Type B pancreatic cell (in vitro differentiated cells): Measurements from ENCODE around the gene VWA7. TPM values are rescaled to one million over a fixed set of nuclear protein-coding genes. Genes with fewer than 3 reads are reported as not detected.

Experiments used
- DNase-seq: peaks from one replicate; pipeline ENCODE4 v3.0.0; 2021; ENCODE audit warnings: mixed read lengths; ENCODE audit not compliant: unreplicated experiment; ENCODE audit errors: extremely low spot score
- H3K27ac Mint-ChIP-seq: 2 replicates; pipeline ENCODE4 v1.8.0; 2021; ENCODE audit warnings: mild to moderate bottlenecking, mixed read lengths
- H3K27me3 Mint-ChIP-seq: 2 replicates; pipeline ENCODE4 v1.8.0; 2021; ENCODE audit warnings: mixed read lengths
- H3K36me3 Mint-ChIP-seq: 2 replicates; pipeline ENCODE4 v1.8.0; 2021; ENCODE audit warnings: mixed read lengths
- H3K4me1 Mint-ChIP-seq: one replicate; pipeline ENCODE4 v1.8.0; 2021; ENCODE audit warnings: mixed read lengths; ENCODE audit not compliant: unreplicated experiment
- H3K4me3 Mint-ChIP-seq: 2 replicates; pipeline ENCODE4 v1.8.0; 2021; ENCODE audit warnings: mild to moderate bottlenecking, mixed read lengths
- H3K9me3 Mint-ChIP-seq: 2 replicates; pipeline ENCODE4 v1.8.0; 2021; ENCODE audit warnings: mixed read lengths
- CTCF ChIP-seq: fragments of 200-600 bp; sonication (generic); conservative IDR thresholded peaks from 2 replicates; pipeline ENCODE4 v1.5.0; 2021; ENCODE audit warnings: antibody characterized with exemption, mild to moderate bottlenecking
- total RNA-seq: library from RNA; stranded (reverse); gene quantifications from 2 replicates; pipeline ENCODE4 v1.2.1, GENCODE V29; 2021; ENCODE audit warnings: low replicate concordance

The VWA7 gene
- total RNA-seq, 1 donor from 2014 or later, result 6.4 TPM

DNA sequence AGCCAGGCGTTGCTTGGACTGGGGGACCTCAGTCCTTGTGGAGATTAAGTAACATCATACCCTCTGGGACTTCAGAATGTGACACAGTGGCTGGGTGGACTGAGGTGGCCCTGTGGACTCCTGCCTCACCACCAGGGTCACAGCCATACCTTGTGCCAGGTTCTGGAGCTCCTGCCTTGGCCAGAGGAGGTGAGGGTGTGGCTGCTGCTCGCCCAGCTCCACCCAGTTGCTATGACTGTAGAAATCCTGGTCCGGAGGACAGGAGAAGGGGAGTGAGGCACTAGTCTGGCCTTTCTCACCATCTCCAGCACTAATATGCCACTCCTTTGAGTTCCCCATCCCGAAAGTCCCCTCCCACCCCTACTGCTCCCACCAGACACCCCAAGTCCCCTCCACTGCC, 1.9 kb downstream of the VWA7 start:
- H3K27me3 Mint-ChIP-seq, result no peaks in the 10 kb centered on the region
- H3K27ac Mint-ChIP-seq, result peak overlapping the region; percentile 64
- no peak for DNase-seq
- peaks cover 11% of the 10 kb centered on the region for H3K4me1 Mint-ChIP-seq
- H3K9me3 Mint-ChIP-seq, result no peaks in the 10 kb centered on the region
- H3K4me3 Mint-ChIP-seq, result peak overlapping the region; percentile 58
- no peaks in the 10 kb centered on the region for H3K36me3 Mint-ChIP-seq
- TF ChIP-seq CTCF, result no peak

- Mint-ChIP-seq H3K27ac (no peak overlapping the region), H3K4me3 (no peak overlapping the region), H3K36me3 (no peaks in the 10 kb centered on the region), H3K9me3 (no peaks in the 10 kb centered on the region), H3K4me1 (peaks cover 16% of the 10 kb centered on the region), H3K27me3 (no peaks in the 10 kb centered on the region)
- no peak for DNase-seq
- no peak for TF ChIP-seq CTCF
These were observed 5.2 kb downstream of the VWA7 start for GRCh38 chr6:31771992-31772358.

- no peaks in the 10 kb centered on the region for H3K27me3 Mint-ChIP-seq
- no peak for TF ChIP-seq CTCF
- peaks cover 10% of the 10 kb centered on the region for H3K4me1 Mint-ChIP-seq
- no peaks in the 10 kb centered on the region for H3K36me3 Mint-ChIP-seq
- H3K4me3 Mint-ChIP-seq, result no peak overlapping the region
- no peaks in the 10 kb centered on the region for H3K9me3 Mint-ChIP-seq
- no peak overlapping the region for H3K27ac Mint-ChIP-seq
- DNase-seq, result no peak
These were observed 6.3 kb downstream of the VWA7 start for GRCh38 chr6:31770860-31771259.

GRCh38 chr6:31769684-31770371, 7.3 kb downstream of the VWA7 start:
- Mint-ChIP-seq H3K4me3 (no peak overlapping the region), H3K27ac (no peak overlapping the region), H3K4me1 (peaks cover 5% of the 10 kb centered on the region), H3K36me3 (no peaks in the 10 kb centered on the region), H3K9me3 (no peaks in the 10 kb centered on the region), H3K27me3 (no peaks in the 10 kb centered on the region)
- TF ChIP-seq CTCF, result peak; percentile 76
- no peak for DNase-seq

DNA sequence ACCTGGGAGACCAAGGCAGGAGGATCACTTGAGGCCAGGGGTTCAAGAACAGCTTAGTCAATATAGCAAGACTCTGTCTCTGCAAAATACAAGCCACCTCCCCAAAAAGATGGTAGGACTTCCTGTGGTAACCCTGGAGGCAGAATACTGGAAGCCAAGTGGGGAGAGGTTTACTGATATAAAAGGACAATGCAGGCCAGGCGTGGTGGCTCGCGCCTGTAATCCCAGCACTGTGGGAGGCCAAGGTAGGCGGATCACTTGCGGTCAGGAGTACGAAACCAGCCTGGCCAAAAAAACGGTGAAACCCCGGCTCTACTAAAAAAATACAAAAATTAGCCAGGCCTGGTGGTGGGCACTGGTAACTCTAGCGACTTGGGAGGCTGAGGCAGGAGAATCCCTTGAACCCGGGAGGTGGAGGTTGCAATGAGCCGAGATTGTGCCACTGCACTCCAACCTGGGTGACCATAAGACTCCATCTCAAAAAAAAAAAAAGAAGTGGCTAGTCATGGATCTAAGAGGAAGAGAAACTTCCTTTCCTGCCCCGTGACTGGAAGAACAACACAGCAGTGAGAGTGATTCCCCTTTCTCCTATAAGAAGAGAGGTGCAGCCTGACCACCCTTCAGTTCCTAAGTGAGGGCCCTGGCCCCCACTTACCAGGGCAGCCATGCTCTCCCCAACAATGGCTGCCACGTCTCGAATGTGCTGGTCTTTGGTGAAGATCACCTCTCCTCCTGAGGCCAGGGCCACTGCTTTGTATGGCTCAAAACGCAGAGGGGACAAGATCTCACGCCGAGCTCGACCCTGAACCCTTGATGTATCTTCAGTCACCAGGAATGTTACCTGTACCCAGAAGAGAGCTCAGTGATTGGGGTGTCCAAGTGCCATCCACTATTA, 8.5 kb downstream of the VWA7 start:
- Mint-ChIP-seq H3K4me3 (no peak overlapping the region), H3K36me3 (peaks cover 5% of the 10 kb centered on the region), H3K4me1 (peaks cover 10% of the 10 kb centered on the region), H3K9me3 (no peaks in the 10 kb centered on the region), H3K27me3 (no peaks in the 10 kb centered on the region), H3K27ac (no peak overlapping the region)
- no peak for DNase-seq
- TF ChIP-seq CTCF, result no peak
